Prostate gland (tissue), 2 donors: ENCODE data around the gene AKNA.
"Not testable (repeated sequence)": the region's sequence is repeated elsewhere in the genome, so short reads cannot be mapped to it uniquely, and the experiment has no call there.

Experiments used
- CTCF ChIP-seq, 4 experiments: fragments of 200-600 bp in 2 of 4; fragments of 450-650 bp in 2 of 4; sonication (generic) in 2 of 4; IDR thresholded peaks; 1 replicate in 3 of 4; 2 replicates in 1 of 4; pipeline ENCODE4 v1.5.1; 2016 to 2019; ENCODE audit warnings: antibody characterized with exemption in 4 of 4, mild to moderate bottlenecking in 2 of 4, moderate library complexity in 2 of 4
- POLR2A ChIP-seq: fragments of 450-650 bp; IDR thresholded peaks from one replicate; pipeline ENCODE4 v1.6.1; 2016; ENCODE audit warnings: antibody characterized with exemption, mild to moderate bottlenecking

DNA sequence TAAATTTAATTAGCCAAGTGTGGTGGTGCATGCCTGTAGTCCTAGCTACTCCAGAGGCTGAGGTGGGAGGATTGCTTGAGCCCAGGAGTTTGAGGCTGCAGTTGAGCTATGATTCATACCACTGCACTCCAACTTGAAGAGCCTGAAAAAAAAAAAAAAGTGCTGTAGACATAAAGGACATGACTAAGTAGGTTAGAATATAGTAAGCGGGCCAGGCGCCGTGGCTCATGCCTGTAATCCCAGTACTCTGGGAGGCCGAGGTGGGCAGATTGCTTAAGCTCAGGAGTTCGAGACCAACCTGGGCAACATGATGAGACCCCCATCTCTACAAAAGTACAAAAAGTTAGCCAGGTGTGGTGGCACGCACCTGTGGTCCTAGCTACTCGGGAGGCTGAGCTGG, 67.1 kb downstream of the AKNA start:
- TF ChIP-seq POLR2A; CTCF (IDR thresholded peaks at IDR 0.05): not testable (repeated sequence)
